GM21381 (cell line): ENCODE measurements around the gene ZC3H12D.
"Not testable (repeated sequence)": the region's sequence is repeated elsewhere in the genome, so short reads cannot be mapped to it uniquely, and the experiment has no call there.

Experiments used
- ATAC-seq: cut with Tn5 transposase; IDR thresholded peaks from one replicate; pipeline ENCODE4 v1.9.1; 2021; ENCODE audit warnings: mild to moderate bottlenecking, moderate library complexity; ENCODE audit not compliant: unreplicated experiment

ZC3H12D gene

GRCh38 chr6:149460249-149460648, 24.6 kb downstream of the ZC3H12D start:
- not testable (repeated sequence) for ATAC-seq

- no peak for ATAC-seq
These were observed 25.1 kb downstream of the ZC3H12D start for GRCh38 chr6:149459761-149460160.

GRCh38 chr6:149458806-149459205, 26.0 kb downstream of the ZC3H12D start:
- ATAC-seq, result no peak

- ATAC-seq, result no peak
These were observed 26.6 kb downstream of the ZC3H12D start for GRCh38 chr6:149458196-149458595.

- no peak for ATAC-seq
These were observed 27.4 kb downstream of the ZC3H12D start for GRCh38 chr6:149457316-149457884.

- ATAC-seq, result no peak
These were observed 28.3 kb downstream of the ZC3H12D start for GRCh38 chr6:149456311-149457021.

- no peak for ATAC-seq
These were observed 29.6 kb downstream of the ZC3H12D start for GRCh38 chr6:149455031-149455732.

- no peak for ATAC-seq
These were observed 30.4 kb downstream of the ZC3H12D start for GRCh38 chr6:149454346-149454848.

- ATAC-seq, result no peak
These were observed 31.0 kb downstream of the ZC3H12D start for GRCh38 chr6:149453597-149454345.

- no peak for ATAC-seq
These were observed 32.5 kb downstream of the ZC3H12D start for GRCh38 chr6:149452037-149452939.

GRCh38 chr6:149451376-149452036, 33.3 kb downstream of the ZC3H12D start:
- no peak for ATAC-seq

GRCh38 chr6:149450679-149451375, 34.0 kb downstream of the ZC3H12D start:
- ATAC-seq, result no peak

- ATAC-seq, result no peak
These were observed 34.8 kb downstream of the ZC3H12D start for GRCh38 chr6:149449831-149450678.

- no peak for ATAC-seq
These were observed 35.9 kb downstream of the ZC3H12D start for GRCh38 chr6:149448821-149449453.

GRCh38 chr6:149446791-149447376, 37.9 kb downstream of the ZC3H12D start:
- no peak for ATAC-seq

- no peak for ATAC-seq
These were observed 39.2 kb downstream of the ZC3H12D start for GRCh38 chr6:149445573-149445972.

GRCh38 chr6:149445095-149445466, 39.7 kb downstream of the ZC3H12D start:
- no peak for ATAC-seq
